GM23338 (cell line): ENCODE data around the gene ASB5. TPM values are rescaled to one million over a fixed set of nuclear protein-coding genes. Genes with fewer than 3 reads are reported as not detected.

Source experiments
- ATAC-seq: fragments of 200-7000 bp; cut with Tn5 transposase; 3 replicates; pipeline ENCODE4 v1.9.1; 2020
- DNase-seq: peaks from one replicate; pipeline ENCODE4 v3.0.0-alpha.2; 2015; ENCODE audit warnings: low spot score
- H2AFZ ChIP-seq: fragments of 200-600 bp; sonication (generic); 2 replicates; pipeline ENCODE4 v1.8.0; 2016; ENCODE audit warnings: antibody characterized with exemption, mild to moderate bottlenecking, moderate library complexity
- H3F3A ChIP-seq: fragments of 200-600 bp; sonication (generic); replicated peaks from 2 replicates; pipeline ENCODE4 v1.8.0; 2017; ENCODE audit warnings: antibody characterized with exemption, mixed run types, low read depth
- H3K27ac ChIP-seq: fragments of 200-600 bp; sonication (generic); 2 replicates; pipeline ENCODE4 v1.6.1; 2016; ENCODE audit warnings: low read depth
- H3K27me3 ChIP-seq: fragments of 200-600 bp; sonication (generic); 2 replicates; pipeline ENCODE4 v1.8.0; 2016; ENCODE audit warnings: mild to moderate bottlenecking, mixed run types, moderate library complexity; ENCODE audit not compliant: insufficient read depth
- H3K36me3 ChIP-seq: fragments of 200-600 bp; sonication (generic); 2 replicates; pipeline ENCODE4 v1.8.0; 2016; ENCODE audit warnings: mild to moderate bottlenecking; ENCODE audit not compliant: insufficient read depth
- H3K4me1 ChIP-seq: fragments of 200-600 bp; sonication (generic); 2 replicates; pipeline ENCODE4 v1.8.0; 2016; ENCODE audit warnings: mild to moderate bottlenecking, moderate library complexity; ENCODE audit not compliant: insufficient read depth
- H3K4me2 ChIP-seq: fragments of 200-600 bp; sonication (generic); 2 replicates; pipeline ENCODE4 v1.7.1; 2017; ENCODE audit warnings: mixed run types
- H3K4me3 ChIP-seq: fragments of 200-600 bp; sonication (generic); 2 replicates; pipeline ENCODE4 v1.6.1; 2016; ENCODE audit warnings: mixed run types
- H3K79me2 ChIP-seq: fragments of 200-600 bp; sonication (generic); replicated peaks from 2 replicates; pipeline ENCODE4 v1.8.0; 2017; ENCODE audit warnings: mild to moderate bottlenecking; ENCODE audit not compliant: insufficient read depth
- H3K9me2 ChIP-seq: fragments of 200-600 bp; sonication (generic); 2 replicates; pipeline ENCODE4 v1.8.0; 2017; ENCODE audit not compliant: insufficient read depth
- H4K20me1 ChIP-seq: fragments of 200-600 bp; sonication (generic); replicated peaks from 2 replicates; pipeline ENCODE4 v1.8.0; 2017; ENCODE audit warnings: mild to moderate bottlenecking; ENCODE audit not compliant: insufficient read depth
- H3K27ac Mint-ChIP-seq: 2 replicates; pipeline ENCODE4 v1.8.0; 2020; ENCODE audit warnings: inconsistent platforms, mild to moderate bottlenecking, moderate library complexity, mixed read lengths
- H3K27me3 Mint-ChIP-seq: 3 replicates; pipeline ENCODE4 v1.8.0; 2022; ENCODE audit warnings: low read depth, mild to moderate bottlenecking, moderate library complexity, mixed read lengths, inconsistent platforms; ENCODE audit not compliant: insufficient read depth, poor library complexity
- H3K36me3 Mint-ChIP-seq: 3 replicates; pipeline ENCODE4 v1.8.0; 2021; ENCODE audit warnings: low read depth, mild to moderate bottlenecking, inconsistent platforms, moderate library complexity, mixed read lengths
- H3K4me1 Mint-ChIP-seq: 3 replicates; pipeline ENCODE4 v1.8.0; 2020; ENCODE audit warnings: mild to moderate bottlenecking, inconsistent platforms, mixed read lengths
- H3K4me3 Mint-ChIP-seq: 3 replicates; pipeline ENCODE4 v1.8.0; 2021; ENCODE audit warnings: moderate library complexity, mild to moderate bottlenecking, inconsistent platforms, mixed read lengths
- H3K9me3 Mint-ChIP-seq: 3 replicates; pipeline ENCODE4 v1.8.0; 2020; ENCODE audit warnings: moderate library complexity, mild to moderate bottlenecking, inconsistent platforms, mixed read lengths
- CREB1 ChIP-seq: fragments of 250-450 bp; sonication (Bioruptor Pico); IDR thresholded peaks from 2 replicates; pipeline ENCODE4 v1.5.0; 2020; ENCODE audit warnings: low read depth, mild to moderate bottlenecking, moderate library complexity
- EZH2phosphoT487 ChIP-seq: fragments of 200-600 bp; sonication (generic); IDR thresholded peaks from one replicate; pipeline ENCODE4 v1.8.1; 2018; ENCODE audit warnings: antibody characterized with exemption; ENCODE audit not compliant: unreplicated experiment
- ZNF331 ChIP-seq: fragments of 250-450 bp; sonication (Bioruptor Pico); IDR thresholded peaks from 2 replicates; pipeline ENCODE4 v1.5.0; 2020; ENCODE audit warnings: low read depth, mild to moderate bottlenecking, moderate library complexity
- polyA plus RNA-seq: library from polyadenylated mRNA; unstranded; fragments of >200 nt; fragmentation: Nextera tagmentation; extraction: Ambion mirVana; gene quantifications from 2 replicates; pipeline ENCODE4 v1.2.1, GENCODE V29; 2016
- total RNA-seq: library from RNA; depleted of rRNA; stranded (reverse); fragments of >200 nt; shearing (Covaris generic); gene quantifications from 2 replicates; pipeline ENCODE4 v1.2.3, GENCODE V29; 2014
- TF ChIP-seq, protein P1 (sequence below): fragments of 250-450 bp; sonication (Bioruptor Pico); IDR thresholded peaks from 2 replicates; pipeline ENCODE4 v1.5.0; 2020; ENCODE audit warnings: mild to moderate bottlenecking, moderate library complexity
- TF ChIP-seq, protein P2 (sequence below): IDR thresholded peaks from one replicate; pipeline ENCODE4 v1.6.1; 2018; ENCODE audit warnings: antibody characterized with exemption; ENCODE audit not compliant: unreplicated experiment
- TF ChIP-seq, protein P3 (sequence below), 2 experiments: fragments of 200-600 bp in 1 of 2; sonication (generic) in 1 of 2; conservative IDR thresholded peaks; 2 replicates each; pipeline versions ENCODE4 v1.5.1 to v1.6.1; 2016 to 2017; ENCODE audit warnings: antibody characterized with exemption in 2 of 2, low read depth in 2 of 2, mild to moderate bottlenecking in 2 of 2, moderate library complexity in 1 of 2

The ASB5 gene
- total and polyA plus RNA-seq, 2 experiments from 2014 or later = not detected

DNA sequence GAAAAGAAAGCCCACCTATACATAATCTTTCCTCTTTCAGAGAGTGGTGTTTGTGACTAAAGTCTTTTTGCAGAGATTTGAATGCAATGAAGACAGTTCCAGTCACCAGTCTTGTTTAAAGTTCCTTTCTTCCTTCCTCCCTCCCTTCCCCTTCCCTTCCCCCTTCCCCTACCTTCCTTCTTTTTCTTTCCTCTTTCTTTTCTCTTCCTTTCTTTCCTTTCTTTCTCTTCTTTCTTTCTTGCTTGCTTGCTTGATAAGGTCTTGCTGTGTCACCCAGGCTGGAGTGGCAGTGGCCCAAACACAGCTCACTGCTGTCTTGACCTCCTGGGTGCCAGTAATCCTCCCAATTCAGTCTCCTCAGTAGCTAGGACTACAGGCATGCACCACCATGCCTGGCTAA, 19.0 kb upstream of the ASB5 start:
- H4K20me1 ChIP-seq = no peaks in the 10 kb centered on the region
- H3K79me2 ChIP-seq = no peaks in the 10 kb centered on the region
- H3F3A ChIP-seq = no peaks in the 10 kb centered on the region
- no peak overlapping the region; the same call in 1 of the 2 replicates for H3K27ac Mint-ChIP-seq
- H3K36me3 ChIP-seq = no peaks in the 10 kb centered on the region
- H3K9me2 ChIP-seq = no peaks in the 10 kb centered on the region
- H3K36me3 Mint-ChIP-seq = no peaks in the 10 kb centered on the region
- peak overlapping the region; percentile 90 for H2AFZ ChIP-seq
- peaks cover 5% of the 10 kb centered on the region; the same call in 2 of the 3 replicates for H3K4me1 Mint-ChIP-seq
- no peak for ATAC-seq
- no peaks in the 10 kb centered on the region for H3K27me3 ChIP-seq
- TF ChIP-seq CREB1 (CRISPR knock-in tag) = no peak
- no peak for TF ChIP-seq ZNF331 (CRISPR knock-in tag)
- no peak for TF ChIP-seq EZH2phosphoT487
- TF ChIP-seq, protein P1, sequence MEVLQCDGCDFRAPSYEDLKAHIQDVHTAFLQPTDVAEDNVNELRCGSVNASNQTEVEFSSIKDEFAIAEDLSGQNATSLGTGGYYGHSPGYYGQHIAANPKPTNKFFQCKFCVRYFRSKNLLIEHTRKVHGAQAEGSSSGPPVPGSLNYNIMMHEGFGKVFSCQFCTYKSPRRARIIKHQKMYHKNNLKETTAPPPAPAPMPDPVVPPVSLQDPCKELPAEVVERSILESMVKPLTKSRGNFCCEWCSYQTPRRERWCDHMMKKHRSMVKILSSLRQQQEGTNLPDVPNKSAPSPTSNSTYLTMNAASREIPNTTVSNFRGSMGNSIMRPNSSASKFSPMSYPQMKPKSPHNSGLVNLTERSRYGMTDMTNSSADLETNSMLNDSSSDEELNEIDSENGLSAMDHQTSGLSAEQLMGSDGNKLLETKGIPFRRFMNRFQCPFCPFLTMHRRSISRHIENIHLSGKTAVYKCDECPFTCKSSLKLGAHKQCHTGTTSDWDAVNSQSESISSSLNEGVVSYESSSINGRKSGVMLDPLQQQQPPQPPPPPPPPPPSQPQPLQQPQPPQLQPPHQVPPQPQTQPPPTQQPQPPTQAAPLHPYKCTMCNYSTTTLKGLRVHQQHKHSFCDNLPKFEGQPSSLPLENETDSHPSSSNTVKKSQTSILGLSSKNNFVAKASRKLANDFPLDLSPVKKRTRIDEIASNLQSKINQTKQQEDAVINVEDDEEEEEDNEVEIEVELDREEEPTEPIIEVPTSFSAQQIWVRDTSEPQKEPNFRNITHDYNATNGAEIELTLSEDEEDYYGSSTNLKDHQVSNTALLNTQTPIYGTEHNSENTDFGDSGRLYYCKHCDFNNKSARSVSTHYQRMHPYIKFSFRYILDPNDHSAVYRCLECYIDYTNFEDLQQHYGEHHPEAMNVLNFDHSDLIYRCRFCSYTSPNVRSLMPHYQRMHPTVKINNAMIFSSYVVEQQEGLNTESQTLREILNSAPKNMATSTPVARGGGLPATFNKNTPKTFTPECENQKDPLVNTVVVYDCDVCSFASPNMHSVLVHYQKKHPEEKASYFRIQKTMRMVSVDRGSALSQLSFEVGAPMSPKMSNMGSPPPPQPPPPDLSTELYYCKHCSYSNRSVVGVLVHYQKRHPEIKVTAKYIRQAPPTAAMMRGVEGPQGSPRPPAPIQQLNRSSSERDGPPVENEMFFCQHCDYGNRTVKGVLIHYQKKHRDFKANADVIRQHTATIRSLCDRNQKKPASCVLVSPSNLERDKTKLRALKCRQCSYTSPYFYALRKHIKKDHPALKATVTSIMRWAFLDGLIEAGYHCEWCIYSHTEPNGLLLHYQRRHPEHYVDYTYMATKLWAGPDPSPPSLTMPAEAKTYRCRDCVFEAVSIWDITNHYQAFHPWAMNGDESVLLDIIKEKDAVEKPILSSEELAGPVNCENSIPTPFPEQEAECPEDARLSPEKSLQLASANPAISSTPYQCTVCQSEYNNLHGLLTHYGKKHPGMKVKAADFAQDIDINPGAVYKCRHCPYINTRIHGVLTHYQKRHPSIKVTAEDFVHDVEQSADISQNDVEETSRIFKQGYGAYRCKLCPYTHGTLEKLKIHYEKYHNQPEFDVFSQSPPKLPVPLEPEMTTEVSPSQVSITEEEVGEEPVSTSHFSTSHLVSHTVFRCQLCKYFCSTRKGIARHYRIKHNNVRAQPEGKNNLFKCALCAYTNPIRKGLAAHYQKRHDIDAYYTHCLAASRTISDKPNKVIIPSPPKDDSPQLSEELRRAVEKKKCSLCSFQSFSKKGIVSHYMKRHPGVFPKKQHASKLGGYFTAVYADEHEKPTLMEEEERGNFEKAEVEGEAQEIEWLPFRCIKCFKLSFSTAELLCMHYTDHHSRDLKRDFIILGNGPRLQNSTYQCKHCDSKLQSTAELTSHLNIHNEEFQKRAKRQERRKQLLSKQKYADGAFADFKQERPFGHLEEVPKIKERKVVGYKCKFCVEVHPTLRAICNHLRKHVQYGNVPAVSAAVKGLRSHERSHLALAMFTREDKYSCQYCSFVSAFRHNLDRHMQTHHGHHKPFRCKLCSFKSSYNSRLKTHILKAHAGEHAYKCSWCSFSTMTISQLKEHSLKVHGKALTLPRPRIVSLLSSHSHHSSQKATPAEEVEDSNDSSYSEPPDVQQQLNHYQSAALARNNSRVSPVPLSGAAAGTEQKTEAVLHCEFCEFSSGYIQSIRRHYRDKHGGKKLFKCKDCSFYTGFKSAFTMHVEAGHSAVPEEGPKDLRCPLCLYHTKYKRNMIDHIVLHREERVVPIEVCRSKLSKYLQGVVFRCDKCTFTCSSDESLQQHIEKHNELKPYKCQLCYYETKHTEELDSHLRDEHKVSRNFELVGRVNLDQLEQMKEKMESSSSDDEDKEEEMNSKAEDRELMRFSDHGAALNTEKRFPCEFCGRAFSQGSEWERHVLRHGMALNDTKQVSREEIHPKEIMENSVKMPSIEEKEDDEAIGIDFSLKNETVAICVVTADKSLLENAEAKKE (CRISPR knock-in tag) = no peak
- TF ChIP-seq, protein P2, sequence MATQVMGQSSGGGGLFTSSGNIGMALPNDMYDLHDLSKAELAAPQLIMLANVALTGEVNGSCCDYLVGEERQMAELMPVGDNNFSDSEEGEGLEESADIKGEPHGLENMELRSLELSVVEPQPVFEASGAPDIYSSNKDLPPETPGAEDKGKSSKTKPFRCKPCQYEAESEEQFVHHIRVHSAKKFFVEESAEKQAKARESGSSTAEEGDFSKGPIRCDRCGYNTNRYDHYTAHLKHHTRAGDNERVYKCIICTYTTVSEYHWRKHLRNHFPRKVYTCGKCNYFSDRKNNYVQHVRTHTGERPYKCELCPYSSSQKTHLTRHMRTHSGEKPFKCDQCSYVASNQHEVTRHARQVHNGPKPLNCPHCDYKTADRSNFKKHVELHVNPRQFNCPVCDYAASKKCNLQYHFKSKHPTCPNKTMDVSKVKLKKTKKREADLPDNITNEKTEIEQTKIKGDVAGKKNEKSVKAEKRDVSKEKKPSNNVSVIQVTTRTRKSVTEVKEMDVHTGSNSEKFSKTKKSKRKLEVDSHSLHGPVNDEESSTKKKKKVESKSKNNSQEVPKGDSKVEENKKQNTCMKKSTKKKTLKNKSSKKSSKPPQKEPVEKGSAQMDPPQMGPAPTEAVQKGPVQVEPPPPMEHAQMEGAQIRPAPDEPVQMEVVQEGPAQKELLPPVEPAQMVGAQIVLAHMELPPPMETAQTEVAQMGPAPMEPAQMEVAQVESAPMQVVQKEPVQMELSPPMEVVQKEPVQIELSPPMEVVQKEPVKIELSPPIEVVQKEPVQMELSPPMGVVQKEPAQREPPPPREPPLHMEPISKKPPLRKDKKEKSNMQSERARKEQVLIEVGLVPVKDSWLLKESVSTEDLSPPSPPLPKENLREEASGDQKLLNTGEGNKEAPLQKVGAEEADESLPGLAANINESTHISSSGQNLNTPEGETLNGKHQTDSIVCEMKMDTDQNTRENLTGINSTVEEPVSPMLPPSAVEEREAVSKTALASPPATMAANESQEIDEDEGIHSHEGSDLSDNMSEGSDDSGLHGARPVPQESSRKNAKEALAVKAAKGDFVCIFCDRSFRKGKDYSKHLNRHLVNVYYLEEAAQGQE = no peak
- TF ChIP-seq, protein P3, sequence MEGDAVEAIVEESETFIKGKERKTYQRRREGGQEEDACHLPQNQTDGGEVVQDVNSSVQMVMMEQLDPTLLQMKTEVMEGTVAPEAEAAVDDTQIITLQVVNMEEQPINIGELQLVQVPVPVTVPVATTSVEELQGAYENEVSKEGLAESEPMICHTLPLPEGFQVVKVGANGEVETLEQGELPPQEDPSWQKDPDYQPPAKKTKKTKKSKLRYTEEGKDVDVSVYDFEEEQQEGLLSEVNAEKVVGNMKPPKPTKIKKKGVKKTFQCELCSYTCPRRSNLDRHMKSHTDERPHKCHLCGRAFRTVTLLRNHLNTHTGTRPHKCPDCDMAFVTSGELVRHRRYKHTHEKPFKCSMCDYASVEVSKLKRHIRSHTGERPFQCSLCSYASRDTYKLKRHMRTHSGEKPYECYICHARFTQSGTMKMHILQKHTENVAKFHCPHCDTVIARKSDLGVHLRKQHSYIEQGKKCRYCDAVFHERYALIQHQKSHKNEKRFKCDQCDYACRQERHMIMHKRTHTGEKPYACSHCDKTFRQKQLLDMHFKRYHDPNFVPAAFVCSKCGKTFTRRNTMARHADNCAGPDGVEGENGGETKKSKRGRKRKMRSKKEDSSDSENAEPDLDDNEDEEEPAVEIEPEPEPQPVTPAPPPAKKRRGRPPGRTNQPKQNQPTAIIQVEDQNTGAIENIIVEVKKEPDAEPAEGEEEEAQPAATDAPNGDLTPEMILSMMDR (conservative IDR thresholded peaks at IDR 0.05; ENCODE audit: low read depth in 2 of 2) = no peak
- H3K27ac ChIP-seq = no peak overlapping the region
- no peak for DNase-seq
- no peaks in the 10 kb centered on the region; the same call in 2 of the 3 replicates for H3K9me3 Mint-ChIP-seq
- no peaks in the 10 kb centered on the region for H3K27me3 Mint-ChIP-seq
- no peak overlapping the region for H3K4me3 Mint-ChIP-seq
- H3K4me2 ChIP-seq = no peak overlapping the region
- H3K4me1 ChIP-seq = no peaks in the 10 kb centered on the region
- no peak overlapping the region for H3K4me3 ChIP-seq
